Stimulated activated CD4-positive, alpha-beta T cell treated with anti-CD3 and anti-CD28 coated beads, Interleukin-12 subunit alpha, Interleukin-12 subunit beta, amount 100 ng/mL, for 24 hours (primary cell): ENCODE data around the gene DUSP2.
"Not testable (repeated sequence)": the region's sequence is repeated elsewhere in the genome, so short reads cannot be mapped to it uniquely, and the experiment has no call there.

ENCODE experiments used
- DNase-seq, 2 experiments: peaks; one replicate each; pipeline ENCODE4 v3.0.0-alpha.2; 2020; ENCODE audit warnings: low read depth in 2 of 2

DUSP2 gene

DNA sequence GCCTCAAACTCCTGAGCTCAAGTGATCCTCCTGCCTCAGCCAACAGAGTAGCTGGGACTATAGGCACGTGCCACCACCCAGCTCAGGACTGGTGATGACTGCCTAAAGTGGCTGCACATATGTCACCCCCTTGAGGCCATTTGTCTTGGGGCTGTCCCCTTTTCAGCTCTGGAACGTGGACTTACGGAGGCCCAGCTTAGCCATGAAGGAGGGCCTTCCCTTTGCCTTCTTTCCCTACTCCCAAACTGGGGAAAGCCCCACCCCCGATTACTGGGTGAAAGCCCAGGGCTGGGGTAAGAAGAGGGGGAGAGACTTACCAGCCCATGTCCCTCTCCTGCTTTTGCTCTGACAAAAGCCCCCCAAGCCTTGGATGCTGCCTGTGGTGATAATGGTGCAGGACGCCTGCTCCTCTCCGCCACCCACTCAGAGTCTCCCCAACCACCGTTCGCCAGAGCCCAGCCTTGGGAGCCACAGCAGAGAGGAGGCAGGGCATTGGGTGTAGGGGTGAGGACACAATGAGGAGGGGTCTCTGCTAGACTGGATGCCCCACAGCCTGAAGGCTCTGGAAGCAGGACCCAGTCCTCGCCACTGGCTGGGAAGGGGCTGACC lies 2.5 kb upstream of the DUSP2 start:
- DNase-seq = no peak

DNA sequence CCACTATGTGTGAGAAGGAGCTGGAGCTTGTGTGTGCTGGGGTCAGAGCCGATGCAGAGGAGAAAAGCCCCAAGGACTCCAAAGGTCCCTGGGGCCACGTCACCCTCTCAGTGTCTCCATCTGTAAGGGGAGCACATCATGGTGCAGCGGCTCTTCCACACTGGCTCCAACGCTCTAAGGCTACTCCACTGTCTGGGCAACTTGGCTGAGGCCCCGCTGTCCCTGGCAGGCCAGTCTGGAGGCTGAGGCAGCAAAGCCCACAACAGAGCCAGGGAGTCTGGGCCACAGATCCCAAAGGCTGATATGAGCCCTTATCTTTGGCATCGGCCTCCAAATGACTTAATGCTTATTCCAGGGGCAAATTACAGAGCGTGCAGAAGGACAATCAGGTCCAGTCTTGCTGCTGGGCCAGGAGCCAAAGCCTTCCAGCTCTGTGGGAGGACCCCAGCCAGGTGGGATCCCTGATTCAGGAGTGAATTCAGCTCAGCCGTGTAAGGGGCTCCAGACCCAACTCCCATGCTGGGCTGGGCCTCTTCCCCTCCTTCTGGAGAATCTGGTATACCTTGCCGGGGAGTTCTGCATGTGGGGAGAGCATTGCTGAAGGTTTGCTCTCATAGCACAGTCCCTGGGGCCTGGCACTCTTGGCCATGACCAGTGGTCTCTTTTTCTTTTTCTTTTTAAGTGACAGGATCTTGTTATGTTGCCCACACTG lies 1.8 kb upstream of the DUSP2 start:
- no peak for DNase-seq

DNA sequence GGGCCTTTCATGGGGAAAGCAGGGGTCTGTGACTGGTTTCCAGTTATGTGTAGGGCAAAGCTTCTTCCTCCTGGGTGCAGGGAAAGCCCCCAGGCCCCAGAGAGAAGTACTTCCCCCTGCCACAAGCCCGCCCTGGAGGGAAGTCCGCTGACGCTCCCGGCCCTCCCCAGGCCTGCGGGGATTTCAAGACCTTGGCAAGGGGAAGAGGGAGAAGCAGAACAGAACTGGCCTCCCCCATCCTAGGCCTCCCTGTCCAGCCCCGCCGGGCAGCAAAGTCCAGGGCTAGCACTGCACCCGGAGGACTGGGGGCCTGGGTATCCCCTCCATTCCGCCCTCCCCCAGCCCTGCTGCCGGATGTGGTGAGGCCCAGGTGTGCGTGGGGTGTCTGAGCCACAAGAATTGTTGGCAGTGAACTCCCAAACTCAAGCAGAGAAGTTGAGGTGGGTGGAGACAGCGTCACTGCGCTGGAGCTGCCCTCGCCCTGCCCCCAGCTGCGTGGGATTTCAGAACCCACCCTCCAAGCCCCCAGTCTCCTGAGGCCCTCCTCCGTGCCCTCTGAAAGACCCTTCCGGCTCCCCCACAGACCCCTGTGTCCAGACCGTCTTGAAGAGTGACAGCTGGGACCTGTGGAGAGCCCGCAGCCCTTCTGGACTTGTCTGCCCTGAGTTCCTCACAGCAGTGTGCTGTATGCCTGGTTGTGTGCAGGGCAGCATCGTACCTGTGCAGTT lies 1.1 kb upstream of the DUSP2 start:
- peak; percentile 81 to 88 for DNase-seq

DNA sequence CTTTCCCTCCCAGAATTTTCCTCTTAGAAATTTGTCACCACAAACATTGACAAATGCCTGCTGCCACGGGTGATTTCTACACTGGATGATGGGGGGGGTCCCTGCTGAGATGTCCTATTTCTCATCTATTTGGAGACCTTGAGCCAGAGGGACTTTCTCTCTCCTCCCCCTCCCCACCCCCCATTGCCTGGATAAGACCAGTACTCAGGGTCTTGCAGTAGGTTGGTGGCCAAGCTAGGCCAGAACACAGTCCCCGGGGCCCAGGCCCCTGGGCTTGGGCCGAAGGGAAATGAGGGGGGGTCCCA lies 560 bp upstream of the DUSP2 start:
- DNase-seq = peak in 1 of 2 experiments; percentile 34

DNA sequence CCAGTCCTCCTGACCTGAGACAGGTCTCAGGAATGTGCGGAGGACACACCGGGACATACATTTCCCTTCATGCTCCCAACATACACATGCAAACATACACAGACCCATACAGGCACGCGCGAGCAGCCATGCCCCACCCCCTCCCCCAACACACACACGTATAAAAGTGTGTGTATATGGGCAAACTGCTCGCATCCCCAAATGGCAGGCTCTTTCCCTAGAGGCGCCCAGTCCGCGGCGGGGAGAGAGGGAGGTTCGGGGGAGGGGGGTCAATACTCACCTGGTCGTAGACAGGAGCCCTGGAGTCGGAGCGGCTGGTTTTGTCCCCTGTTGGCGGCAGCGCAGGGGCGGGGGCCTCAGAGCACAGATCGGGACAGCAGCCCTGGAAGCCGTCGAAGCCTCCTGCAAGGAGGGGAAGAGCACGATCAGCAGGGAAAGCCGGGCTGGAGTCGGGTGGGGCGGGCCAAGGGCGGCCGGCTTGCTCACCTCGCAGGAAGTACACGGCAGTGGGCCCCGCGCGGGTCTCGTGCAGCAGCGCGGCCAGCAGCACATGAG lies 682 bp downstream of the DUSP2 start:
- peak in 1 of 2 experiments; percentile 48 for DNase-seq

DNA sequence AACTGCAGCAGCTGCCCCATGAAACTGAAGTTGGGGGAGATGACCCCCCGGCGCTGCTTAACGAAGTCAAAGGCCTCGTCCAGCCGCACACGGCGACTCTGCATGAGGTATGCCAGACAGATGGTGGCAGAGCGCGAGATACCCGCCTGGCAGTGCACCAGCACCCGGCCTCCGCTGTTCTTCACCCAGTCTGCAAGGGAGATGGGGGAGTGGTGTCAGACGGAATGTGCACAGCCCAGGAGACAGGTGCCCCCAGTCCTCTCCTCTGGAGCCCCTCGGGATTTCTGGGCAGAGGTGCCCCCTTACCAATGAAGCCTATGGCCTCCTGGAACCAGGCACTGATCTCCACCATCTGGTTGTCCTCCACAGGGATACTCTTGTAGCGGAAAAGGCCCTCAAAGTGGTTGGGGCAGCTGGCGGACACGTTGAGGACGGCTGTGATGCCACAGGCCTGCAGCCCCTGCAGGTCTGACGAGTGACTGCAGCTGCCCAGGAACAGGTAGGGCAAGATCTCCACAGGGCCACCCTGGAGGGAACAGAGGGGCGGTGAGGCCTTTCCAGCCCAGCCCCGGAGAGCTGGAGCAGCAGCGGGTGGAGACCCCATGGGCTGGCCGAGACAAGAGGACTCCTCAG lies 1.3 kb downstream of the DUSP2 start:
- DNase-seq = peak in 1 of 2 experiments; percentile 36

DNA sequence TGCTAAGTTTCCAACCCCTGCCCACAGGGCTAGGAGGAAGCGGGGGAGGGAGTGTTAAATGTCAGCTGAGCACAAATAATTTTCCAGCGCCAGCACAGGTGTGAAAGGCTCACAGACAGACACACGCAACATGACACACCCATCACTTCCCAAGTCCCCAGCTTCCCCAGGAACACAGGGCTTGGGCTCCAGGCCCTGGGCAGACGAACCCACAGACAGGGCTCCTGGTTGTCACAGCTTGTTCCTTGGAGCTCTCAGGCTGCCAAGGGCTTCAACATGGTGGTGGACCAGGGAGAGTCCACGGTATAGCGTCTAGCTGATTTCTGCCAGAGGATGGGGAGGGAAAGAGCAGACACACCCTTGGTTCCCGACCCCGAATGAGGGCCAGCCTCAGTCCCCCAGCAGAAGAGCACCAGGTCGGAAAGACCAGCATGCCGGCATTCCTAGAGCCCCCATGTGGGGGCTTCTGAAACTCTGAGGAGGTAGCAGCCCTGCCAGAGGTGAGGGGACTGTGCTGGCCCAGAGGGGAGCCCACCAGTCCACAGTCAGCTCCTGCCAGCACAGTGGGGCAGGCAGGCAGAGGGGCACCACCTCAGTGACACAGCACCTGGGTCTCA lies 1.9 kb downstream of the DUSP2 start:
- peak in 1 of 2 experiments; percentile 34 for DNase-seq

DNA sequence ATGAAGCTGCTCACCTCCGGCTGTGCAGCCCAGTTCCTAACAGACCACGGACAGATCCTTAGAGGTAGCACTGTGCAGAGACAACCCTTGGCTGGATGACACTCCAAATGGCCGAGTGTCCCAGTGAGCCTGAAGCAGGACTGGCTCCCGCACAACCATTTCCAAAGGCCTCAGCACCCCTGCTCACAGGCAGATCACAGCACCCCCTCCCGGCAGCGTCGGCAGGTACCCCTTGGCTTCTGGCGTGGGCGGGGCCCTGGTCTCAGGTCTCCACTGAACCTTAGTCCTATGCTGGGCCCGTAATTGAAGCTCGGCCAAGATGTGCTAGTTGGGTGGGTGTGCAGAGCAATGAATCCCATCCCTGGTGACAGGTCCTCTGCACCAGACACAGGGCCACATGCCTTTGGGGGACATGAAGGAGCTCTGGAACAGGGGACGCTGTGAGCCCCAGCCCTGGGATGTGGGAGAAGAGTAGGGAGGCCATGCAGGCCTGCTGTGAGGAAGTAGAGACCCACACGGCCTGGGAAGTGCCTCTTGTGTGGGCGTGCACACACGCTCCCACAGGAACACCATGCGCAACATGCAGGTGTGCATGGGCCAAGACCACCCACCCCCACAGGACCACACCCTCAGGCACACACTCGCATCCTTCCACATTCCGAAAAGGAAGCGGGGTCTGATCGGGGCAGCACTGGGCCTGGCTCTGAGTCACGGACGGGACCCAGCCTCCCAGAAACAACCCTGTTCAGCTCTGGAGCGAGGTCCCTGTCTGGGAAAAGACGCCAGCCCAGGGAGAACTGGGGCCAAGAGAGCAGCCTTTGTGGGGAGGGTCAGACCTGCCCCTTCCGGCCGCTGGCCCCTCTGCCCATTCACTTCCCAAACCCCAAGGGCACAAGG lies 2.8 kb downstream of the DUSP2 start:
- DNase-seq = peak in 1 of 2 experiments; percentile 81

DNA sequence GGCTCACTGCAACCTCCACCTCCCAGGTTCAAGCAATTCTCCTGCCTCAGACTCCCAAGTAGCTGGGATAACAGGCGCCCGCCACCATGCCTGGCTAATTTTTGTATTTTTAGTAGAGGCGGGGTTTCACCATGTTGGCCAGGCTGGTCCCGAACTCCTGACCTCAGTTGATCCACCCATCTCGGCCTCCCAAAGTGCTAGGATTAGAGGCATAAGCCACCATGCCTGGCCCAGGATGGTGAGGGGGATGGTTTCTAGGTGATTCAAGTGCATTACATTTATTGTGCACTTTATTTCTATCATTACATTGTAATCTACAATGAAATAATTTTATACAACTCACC lies 3.6 kb downstream of the DUSP2 start:
- DNase-seq = not testable (repeated sequence)

DNA sequence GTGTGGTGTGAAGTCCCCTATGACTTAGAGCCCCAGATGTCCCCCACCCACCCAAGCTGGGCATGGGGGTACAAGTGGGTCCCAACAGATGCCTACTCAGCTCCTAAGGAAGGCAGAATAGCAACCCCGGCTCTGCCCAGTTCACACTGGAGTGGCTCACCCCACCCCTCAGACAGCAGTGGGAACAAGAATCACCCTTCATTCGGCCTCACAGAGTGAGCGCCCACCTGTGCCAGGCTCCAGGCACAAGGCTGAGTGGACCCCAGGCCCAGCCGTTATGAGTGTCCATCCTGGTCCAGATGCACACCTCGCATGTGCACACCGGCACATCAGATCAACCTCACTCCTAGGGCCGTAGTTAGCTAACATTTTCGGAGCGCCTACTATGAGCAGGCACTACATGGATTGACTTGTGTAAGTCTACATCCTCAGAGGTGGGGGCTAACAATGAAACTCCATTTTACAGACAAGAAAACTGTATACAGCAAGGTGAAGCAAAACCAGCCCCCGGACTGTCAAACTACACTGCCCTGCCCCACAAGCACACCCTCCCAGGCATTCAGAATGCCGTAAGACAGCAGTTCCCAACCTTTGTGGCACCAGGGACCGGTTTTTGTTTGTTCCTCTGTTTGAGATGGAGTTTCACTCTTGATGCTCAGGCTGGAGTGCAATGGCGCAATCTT lies 4.2 kb downstream of the DUSP2 start:
- no peak for DNase-seq

DNA sequence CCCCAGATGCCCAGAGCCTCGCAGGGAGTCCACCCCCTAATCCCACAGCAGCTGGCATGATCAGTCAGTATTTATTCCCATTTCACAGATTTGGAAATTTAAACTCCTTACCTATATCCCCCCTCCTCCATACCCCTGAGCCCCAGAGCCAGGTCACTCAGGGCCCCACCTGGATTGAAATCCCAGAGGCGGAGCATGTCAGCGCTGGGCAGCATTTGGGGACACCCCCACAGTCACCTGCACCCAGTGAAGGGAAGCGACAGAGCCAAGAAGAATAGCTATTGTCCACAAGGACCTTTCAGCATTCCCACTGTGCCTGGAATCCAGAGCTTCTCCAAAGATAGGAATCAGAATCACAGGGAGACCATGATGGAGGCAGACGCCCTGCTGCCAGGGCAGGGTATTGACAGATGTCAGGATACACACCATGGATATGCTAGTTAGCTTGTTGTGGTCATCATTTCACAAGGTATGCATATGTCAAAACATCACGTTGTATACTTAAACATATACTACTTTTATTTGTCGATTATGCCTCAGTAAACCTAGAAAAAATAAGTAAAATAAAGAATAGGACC lies 6.0 kb downstream of the DUSP2 start:
- DNase-seq = no peak

DNA sequence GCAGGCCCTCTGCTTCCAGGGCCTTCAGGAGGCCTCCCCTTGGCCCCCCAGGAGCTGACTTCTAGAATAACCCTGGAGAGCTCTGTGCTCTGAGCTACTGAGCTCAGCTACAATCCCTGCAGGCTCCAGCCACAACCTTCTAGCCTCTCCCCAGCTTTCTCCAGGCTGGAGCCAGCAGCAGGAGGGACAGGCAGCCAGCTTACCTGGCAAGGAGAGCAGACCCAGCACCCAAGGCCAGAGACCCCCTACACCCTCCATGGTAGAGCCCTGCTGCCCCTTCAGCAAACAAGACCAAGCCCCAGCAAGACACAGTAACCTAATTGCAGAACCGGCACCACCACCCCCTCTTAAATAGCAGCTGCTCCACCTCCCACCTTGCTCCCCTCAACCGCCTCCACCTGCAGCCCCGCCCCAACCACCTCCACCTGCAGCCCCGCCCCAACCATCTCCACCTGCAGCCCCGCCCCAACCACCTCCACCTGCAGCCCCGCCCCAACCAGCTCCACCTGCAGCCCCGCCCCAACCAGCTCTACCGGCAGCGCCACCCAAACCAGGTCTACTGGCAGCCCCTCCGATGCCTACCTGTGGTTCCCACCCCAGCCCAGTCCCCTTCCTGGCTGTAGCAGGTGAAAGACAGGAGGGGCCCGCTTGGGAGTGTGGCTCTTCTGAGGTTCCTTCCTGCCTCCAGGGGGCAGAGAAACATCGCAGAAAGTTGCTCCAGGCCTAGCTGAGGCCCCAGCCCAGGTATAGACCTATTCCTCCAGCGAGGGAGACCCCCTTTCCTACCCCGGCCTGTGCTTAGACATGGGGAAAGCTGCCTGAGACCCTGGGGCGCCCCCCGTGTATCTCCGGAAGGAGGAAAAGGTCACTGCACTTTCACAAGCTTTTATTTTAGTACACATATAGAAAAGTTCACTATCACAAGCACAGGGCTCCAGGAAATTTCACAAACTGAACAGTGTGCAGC lies 6.8 kb downstream of the DUSP2 start, which contains the start of gene ASTL:
Gene ASTL, minus strand, starts transcription at position 324 of the 967 bp plus-strand sequence. Its CDS starts 66 bp downstream, at position 258.
- peak in 1 of 2 experiments; percentile 47 for DNase-seq

DNA sequence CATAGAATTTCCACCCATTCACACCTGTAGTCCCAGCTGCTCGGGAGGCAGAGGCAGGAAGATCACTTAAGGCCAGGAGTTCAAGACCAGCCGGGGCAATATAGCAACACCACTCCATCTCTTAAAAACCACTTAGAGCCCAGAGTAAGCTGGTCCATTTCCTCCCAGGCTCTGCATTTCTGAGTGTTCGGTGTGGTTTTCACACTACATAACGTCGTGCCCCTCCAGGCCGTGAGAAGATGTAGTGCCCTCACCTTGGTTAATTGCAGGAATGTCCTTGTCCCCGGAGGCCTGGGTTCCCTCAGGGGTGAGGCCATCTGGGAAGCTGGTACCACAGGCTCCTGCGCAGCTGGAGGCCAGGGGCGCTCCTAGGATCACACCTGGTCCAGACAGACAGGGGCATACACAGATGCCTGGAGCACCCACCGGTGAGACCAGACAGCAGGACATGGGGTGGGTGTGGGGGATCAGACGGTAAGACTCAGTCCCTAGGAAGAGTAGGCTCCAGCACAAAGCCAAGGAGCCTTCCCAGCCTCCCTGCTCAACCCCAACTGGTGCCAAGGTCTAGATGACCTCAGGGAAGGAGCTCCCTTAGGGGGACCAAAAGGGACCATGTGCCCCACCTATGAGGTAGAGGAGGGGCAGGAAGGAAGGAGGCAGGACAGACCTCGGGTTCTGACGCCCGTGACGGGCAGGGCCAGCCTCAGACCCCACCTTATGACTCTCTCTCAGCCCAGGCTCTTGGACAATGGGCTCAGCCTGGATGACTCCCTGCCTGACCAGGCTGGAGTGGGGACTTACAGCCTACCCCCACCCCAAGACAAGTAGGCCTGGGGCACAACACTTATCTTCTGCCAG lies 7.7 kb downstream of the DUSP2 start:
- DNase-seq = no peak

DNA sequence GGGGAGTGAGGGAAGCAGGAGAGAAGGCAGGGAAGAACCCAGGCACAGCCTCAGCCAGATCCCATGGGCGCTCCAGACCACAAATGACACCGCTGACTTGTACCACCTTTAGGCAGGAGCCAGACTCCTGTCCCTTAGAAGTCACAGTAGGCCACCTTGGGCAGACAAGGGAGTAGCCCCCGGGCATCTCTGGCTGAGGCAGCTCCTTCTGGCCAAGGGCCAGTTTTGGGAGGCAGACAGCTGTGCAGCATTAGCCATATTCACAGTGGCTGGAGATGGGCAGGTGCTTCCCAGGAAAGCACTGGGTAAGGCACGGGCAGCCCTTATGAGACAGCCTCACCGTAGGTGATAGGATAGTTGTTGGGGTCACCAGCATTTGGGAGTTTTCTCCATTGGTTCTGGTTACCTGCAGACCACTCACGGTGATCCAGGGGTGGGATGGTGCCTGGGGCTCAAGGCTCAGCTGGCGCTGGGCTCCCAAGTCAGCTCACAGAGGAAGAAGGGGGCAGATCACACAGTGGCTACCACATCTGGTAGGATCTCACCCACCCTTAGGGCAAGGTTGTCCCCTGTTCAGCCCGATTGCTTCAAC lies 9.0 kb downstream of the DUSP2 start:
- DNase-seq = no peak

DNA sequence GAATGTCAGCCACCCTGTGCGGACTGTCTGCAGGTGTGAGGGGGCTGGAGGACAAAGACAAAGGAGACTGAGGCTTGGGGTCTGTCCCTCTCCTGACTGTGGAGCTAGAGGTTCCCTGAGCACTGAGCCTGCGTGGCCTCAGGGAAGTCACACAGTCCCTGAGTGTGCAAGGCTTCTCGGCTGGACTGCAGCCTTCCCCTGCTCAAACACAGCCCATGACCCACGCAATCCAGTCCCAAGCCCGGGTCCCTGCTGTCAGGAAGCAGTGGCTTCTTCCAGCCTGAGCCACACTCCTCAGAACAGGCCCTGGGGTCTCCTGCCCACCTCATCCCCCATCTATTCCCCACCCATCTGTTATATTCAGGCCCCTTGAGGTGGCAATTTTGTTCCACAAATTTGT lies 9.6 kb downstream of the DUSP2 start:
- no peak for DNase-seq

DNA sequence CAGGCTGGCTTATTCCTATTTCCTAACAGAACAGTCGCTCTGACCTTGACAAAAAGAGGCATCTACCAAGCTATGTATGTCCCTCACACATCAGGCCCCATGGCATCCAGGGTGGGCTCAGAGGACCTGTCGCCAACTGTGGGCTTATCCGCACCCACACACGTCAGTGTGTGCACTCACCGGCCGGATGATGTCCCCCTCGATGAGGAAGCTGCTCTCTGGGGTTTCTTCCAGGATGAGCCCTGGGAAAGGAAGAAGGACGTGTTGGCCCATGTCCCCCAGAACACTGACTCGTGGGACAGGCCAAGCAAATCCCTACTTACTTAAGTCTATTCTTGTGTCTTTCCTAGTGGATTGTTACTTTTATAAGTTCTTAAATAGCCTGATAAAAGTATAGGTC lies 10.1 kb downstream of the DUSP2 start:
- DNase-seq = no peak

DNA sequence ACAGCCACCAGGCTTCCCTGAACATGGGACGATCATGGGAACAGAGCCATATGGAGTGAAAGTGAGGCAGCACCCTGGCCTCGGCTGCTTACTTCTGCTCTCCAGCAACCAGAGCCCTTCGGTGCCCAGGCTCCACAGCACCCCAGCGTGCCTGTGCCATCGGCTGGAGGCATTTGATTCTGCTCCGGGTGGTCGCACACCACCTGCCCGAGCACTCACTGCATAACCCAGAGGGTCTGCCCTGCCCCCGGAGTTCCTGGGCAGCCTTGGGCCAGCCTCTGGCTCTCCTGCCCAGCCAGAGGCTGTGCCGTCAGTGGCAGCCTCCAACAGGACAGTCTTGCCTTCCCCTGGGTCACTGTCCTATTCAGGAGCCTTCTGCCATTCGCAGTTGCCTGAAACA lies 10.8 kb downstream of the DUSP2 start:
- no peak for DNase-seq
